NCI-H69 (cell line): ENCODE measurements around the gene P2RY6.
A peak's percentile ranks its signal among the peaks of the same experiment; 100 is the strongest.
"Not testable (repeated sequence)": the region's sequence is repeated elsewhere in the genome, so short reads cannot be mapped to it uniquely, and the experiment has no call there.

ENCODE experiments used
- DNase-seq: peaks from one replicate; lab custom pipeline; 2025; lab: John Stamatoyannopoulos, UW

P2RY6 gene

GRCh38 chr11:73260127-73260457, 12.0 kb upstream of the P2RY6 start:
- no peak for DNase-seq

- DNase-seq = no peak
Observed at GRCh38 chr11:73262851-73263495, 9.2 kb upstream of the P2RY6 start.

GRCh38 chr11:73263640-73264039, 8.5 kb upstream of the P2RY6 start:
- no peak for DNase-seq

GRCh38 chr11:73265278-73265810, 6.8 kb upstream of the P2RY6 start:
- DNase-seq = no peak

GRCh38 chr11:73265853-73266645, 6.1 kb upstream of the P2RY6 start:
- DNase-seq = no peak

- DNase-seq = no peak
Observed at GRCh38 chr11:73266646-73267020, 5.5 kb upstream of the P2RY6 start.

GRCh38 chr11:73267122-73267846, 4.9 kb upstream of the P2RY6 start:
- DNase-seq = no peak

- DNase-seq = no peak
Observed at GRCh38 chr11:73267906-73268540, 4.1 kb upstream of the P2RY6 start.

- no peak for DNase-seq
Observed at GRCh38 chr11:73268671-73269271, 3.4 kb upstream of the P2RY6 start.

GRCh38 chr11:73269459-73270015, 2.6 kb upstream of the P2RY6 start:
- peak; percentile 14 for DNase-seq

GRCh38 chr11:73270016-73270854, 1.9 kb upstream of the P2RY6 start:
- no peak for DNase-seq

- no peak for DNase-seq
Observed at GRCh38 chr11:73270855-73271477, 1.2 kb upstream of the P2RY6 start.

- DNase-seq = not testable (repeated sequence)
Observed at GRCh38 chr11:73271478-73271865, 666 bp upstream of the P2RY6 start.

- no peak for DNase-seq
Observed at GRCh38 chr11:73272680-73273038, 521 bp downstream of the P2RY6 start.

- DNase-seq = no peak
Observed at GRCh38 chr11:73273222-73273895, 1.2 kb downstream of the P2RY6 start.

- DNase-seq = not testable (repeated sequence)
Observed at GRCh38 chr11:73274191-73274590, 2.1 kb downstream of the P2RY6 start.

GRCh38 chr11:73274722-73275380, 2.7 kb downstream of the P2RY6 start:
- no peak for DNase-seq

GRCh38 chr11:73275381-73275750, 3.2 kb downstream of the P2RY6 start:
- no peak for DNase-seq

GRCh38 chr11:73277467-73277866, 5.3 kb downstream of the P2RY6 start:
- DNase-seq = no peak
